Left renal cortex interstitium (tissue), 4 donors: ENCODE measurements around the gene URGCP. TPM values are rescaled to one million over a fixed set of nuclear protein-coding genes. Genes with fewer than 3 reads are reported as not detected.

Experiments
- DNase-seq, 4 donors: peaks; one replicate each; pipeline ENCODE4 v3.0.0-alpha.2; 2013; ENCODE audit warnings: low read depth in 4 of 4, low spot score in 2 of 4, missing footprints in 1 of 4
- polyA plus RNA-seq, 4 donors: library from polyadenylated mRNA; unstranded; fragments of 120-200 nt; gene quantifications; one replicate each; pipeline ENCODE4 v1.2.1, GENCODE V29; 2013; ENCODE audit not compliant: insufficient read length in 4 of 4

Gene URGCP, protein sequence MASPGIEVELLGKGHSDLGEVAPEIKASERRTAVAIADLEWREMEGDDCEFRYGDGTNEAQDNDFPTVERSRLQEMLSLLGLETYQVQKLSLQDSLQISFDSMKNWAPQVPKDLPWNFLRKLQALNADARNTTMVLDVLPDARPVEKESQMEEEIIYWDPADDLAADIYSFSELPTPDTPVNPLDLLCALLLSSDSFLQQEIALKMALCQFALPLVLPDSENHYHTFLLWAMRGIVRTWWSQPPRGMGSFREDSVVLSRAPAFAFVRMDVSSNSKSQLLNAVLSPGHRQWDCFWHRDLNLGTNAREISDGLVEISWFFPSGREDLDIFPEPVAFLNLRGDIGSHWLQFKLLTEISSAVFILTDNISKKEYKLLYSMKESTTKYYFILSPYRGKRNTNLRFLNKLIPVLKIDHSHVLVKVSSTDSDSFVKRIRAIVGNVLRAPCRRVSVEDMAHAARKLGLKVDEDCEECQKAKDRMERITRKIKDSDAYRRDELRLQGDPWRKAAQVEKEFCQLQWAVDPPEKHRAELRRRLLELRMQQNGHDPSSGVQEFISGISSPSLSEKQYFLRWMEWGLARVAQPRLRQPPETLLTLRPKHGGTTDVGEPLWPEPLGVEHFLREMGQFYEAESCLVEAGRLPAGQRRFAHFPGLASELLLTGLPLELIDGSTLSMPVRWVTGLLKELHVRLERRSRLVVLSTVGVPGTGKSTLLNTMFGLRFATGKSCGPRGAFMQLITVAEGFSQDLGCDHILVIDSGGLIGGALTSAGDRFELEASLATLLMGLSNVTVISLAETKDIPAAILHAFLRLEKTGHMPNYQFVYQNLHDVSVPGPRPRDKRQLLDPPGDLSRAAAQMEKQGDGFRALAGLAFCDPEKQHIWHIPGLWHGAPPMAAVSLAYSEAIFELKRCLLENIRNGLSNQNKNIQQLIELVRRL
- 10 to 100 TPM; 30.0 to 39.4 (median 34.8) TPM for polyA plus RNA-seq

- peak in 1 of 4 donors; percentile 18 for DNase-seq
These were observed at the start of gene URGCP for GRCh38 chr7:43906331-43907010. Gene URGCP (minus strand): TSS chr7:43906596. CDS start chr7:43906575, 21 bp downstream.

DNA sequence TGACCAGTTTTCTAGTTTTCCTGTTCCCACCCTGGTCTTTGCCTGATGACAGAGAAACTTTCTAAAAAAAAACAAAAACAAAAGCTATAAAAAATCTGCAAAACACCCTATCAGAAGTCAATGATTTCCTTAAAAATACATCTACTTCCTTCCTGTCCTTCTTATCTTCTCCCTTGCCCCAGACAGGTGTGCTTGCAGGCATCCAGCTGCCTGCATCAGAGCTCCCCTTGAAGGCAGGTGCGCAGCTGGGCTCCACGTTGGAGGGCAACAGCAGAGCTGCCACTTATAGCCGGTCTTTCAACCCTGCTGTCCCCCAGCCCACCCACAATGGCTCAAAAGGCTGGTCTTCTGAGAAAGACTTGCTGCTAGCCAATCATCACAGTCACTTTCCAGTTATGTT lies 49.6 kb upstream of the URGCP start:
- no peak for DNase-seq

DNA sequence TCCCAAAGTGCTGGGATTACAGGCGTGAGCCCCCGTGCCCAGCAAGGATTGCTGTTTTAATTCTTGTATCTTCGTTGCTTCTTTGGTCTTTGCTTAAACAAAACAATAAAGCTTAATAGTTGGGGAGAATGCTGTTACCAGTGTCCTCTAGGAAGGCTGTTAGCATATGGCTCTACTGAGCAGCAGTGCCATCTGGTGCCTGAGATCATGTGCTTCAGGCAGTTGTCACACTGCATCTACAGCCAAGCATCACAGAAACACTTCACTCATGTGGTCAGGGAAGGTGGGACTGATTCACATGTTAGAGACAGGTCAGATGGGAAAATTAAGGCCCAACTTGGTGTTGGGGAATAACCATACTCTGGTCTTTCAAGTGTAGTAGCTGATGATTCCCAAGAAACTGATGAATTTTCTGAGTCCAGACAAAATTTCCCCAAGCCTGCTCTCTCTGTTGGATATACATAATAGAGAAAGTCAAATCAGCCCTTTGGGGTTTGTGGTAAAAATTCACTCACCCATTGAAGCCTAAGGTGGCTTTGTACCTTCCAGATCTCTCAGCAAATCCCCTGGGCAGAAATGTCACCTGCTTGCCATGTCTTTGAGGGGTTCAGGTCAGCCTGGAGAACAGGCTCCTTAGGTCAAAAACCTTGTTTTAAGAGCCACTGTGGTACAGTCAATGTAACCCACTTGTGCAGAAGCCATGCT lies 48.3 kb upstream of the URGCP start:
- DNase-seq: peak in 1 of 4 donors; percentile 13

GRCh38 chr7:43953071-43953470 lies 46.7 kb upstream of the URGCP start:
- DNase-seq: no peak

- DNase-seq: no peak
These were observed 45.6 kb upstream of the URGCP start for GRCh38 chr7:43952028-43952427.

- no peak for DNase-seq
These were observed 37.9 kb upstream of the URGCP start for GRCh38 chr7:43944286-43944685.

GRCh38 chr7:43943417-43944187 lies 37.2 kb upstream of the URGCP start:
- DNase-seq: no peak

- no peak for DNase-seq
These were observed 36.6 kb upstream of the URGCP start for GRCh38 chr7:43942997-43943396.

GRCh38 chr7:43942250-43942649 lies 35.9 kb upstream of the URGCP start:
- DNase-seq: no peak

GRCh38 chr7:43938892-43939482 lies 32.6 kb upstream of the URGCP start:
- no peak for DNase-seq

- DNase-seq: no peak
These were observed 31.0 kb upstream of the URGCP start for GRCh38 chr7:43937444-43937843.

GRCh38 chr7:43933902-43934560 lies 27.6 kb upstream of the URGCP start:
- DNase-seq: no peak

DNA sequence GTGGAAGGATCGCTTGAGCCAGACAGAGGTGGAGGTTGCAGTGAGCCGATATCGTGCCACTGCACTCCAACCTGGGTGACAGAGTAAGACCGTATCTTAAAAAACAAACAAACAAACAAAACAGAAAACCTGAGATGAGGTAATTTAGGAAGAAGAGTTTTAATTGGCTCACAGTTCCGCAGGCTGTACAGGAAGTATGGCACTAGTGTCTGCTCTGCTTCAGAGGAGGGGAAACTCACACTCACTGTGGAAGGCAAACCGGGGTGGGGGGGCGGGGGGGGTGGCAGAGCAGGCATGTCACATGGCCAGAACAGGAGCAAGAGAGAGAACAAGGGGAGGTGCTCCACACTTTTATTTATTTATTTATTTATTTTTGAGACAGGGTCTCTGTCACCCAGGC lies 24.9 kb upstream of the URGCP start:
- no peak for DNase-seq

- no peak for DNase-seq
These were observed 23.4 kb upstream of the URGCP start for GRCh38 chr7:43929529-43930457.

- DNase-seq: no peak
These were observed 21.4 kb upstream of the URGCP start for GRCh38 chr7:43927810-43928209.

GRCh38 chr7:43926798-43927123 lies 20.4 kb upstream of the URGCP start:
- DNase-seq: no peak

- DNase-seq: peak in 2 of 4 donors; percentile 54 to 64
These were observed 19.8 kb upstream of the URGCP start, which contains the start of gene UBE2D4 for GRCh38 chr7:43925984-43926797. Gene UBE2D4 (plus strand): TSS chr7:43926436. CDS start chr7:43926533, 97 bp downstream.
